Endothelial cell (in vitro differentiated cells): ENCODE measurements around the gene FAM174B. TPM values are rescaled to one million over a fixed set of nuclear protein-coding genes. Genes with fewer than 3 reads are reported as not detected.

ENCODE experiments used
- DNase-seq: peaks from one replicate; pipeline ENCODE4 v3.0.0; 2021; ENCODE audit warnings: low spot score
- H3K27ac Mint-ChIP-seq: one replicate; pipeline ENCODE4 v1.8.0; 2021; ENCODE audit warnings: mixed read lengths, inconsistent platforms; ENCODE audit not compliant: unreplicated experiment
- H3K27me3 Mint-ChIP-seq: one replicate; pipeline ENCODE4 v1.8.0; 2021; ENCODE audit warnings: mild to moderate bottlenecking, moderate library complexity, mixed read lengths, inconsistent platforms; ENCODE audit not compliant: unreplicated experiment
- H3K36me3 Mint-ChIP-seq: one replicate; pipeline ENCODE4 v1.8.0; 2021; ENCODE audit warnings: mild to moderate bottlenecking, low read depth, mixed read lengths, inconsistent platforms; ENCODE audit not compliant: unreplicated experiment
- H3K4me1 Mint-ChIP-seq: one replicate; pipeline ENCODE4 v1.8.0; 2021; ENCODE audit warnings: mild to moderate bottlenecking, mixed read lengths, inconsistent platforms; ENCODE audit not compliant: unreplicated experiment
- H3K4me3 Mint-ChIP-seq: one replicate; pipeline ENCODE4 v1.8.0; 2021; ENCODE audit warnings: mild to moderate bottlenecking, mixed read lengths, inconsistent platforms; ENCODE audit not compliant: unreplicated experiment
- H3K9me3 Mint-ChIP-seq: one replicate; pipeline ENCODE4 v1.8.0; 2021; ENCODE audit warnings: mixed read lengths, inconsistent platforms; ENCODE audit not compliant: unreplicated experiment
- CTCF ChIP-seq: fragments of 200-600 bp; sonication (generic); IDR thresholded peaks from one replicate; pipeline ENCODE4 v1.5.0; 2021; ENCODE audit warnings: antibody characterized with exemption; ENCODE audit not compliant: unreplicated experiment
- total RNA-seq: library from RNA; stranded (reverse); fragmentation: NEBNext Ultra II Directional; extraction: Animal tissue kit (Norgen Biotek cat#: 25700); gene quantifications from one replicate; pipeline ENCODE4 v1.2.1, GENCODE V29; 2021; ENCODE audit not compliant: unreplicated experiment

The FAM174B gene
- total RNA-seq, 1 donor from 2014 or later: 163 TPM

GRCh38 chr15:92677999-92678398, 22.4 kb upstream of the FAM174B start:
- Mint-ChIP-seq H3K27me3 (no peaks in the 10 kb centered on the region), H3K4me3 (no peak overlapping the region), H3K27ac (no peak overlapping the region), H3K4me1 (peaks cover 14% of the 10 kb centered on the region), H3K36me3 (no peaks in the 10 kb centered on the region), H3K9me3 (no peaks in the 10 kb centered on the region)
- no peak for DNase-seq
- no peak for TF ChIP-seq CTCF

- peaks cover 8% of the 10 kb centered on the region for H3K4me1 Mint-ChIP-seq
- no peaks in the 10 kb centered on the region for H3K27me3 Mint-ChIP-seq
- no peak overlapping the region for H3K27ac Mint-ChIP-seq
- TF ChIP-seq CTCF: no peak
- no peaks in the 10 kb centered on the region for H3K9me3 Mint-ChIP-seq
- H3K4me3 Mint-ChIP-seq: no peak overlapping the region
- no peaks in the 10 kb centered on the region for H3K36me3 Mint-ChIP-seq
- DNase-seq: no peak
Measured at GRCh38 chr15:92676561-92676960, 21.0 kb upstream of the FAM174B start.

- Mint-ChIP-seq H3K4me3 (no peak overlapping the region), H3K36me3 (no peaks in the 10 kb centered on the region), H3K27ac (no peak overlapping the region), H3K27me3 (no peaks in the 10 kb centered on the region), H3K9me3 (no peaks in the 10 kb centered on the region), H3K4me1 (peaks cover 11% of the 10 kb centered on the region)
- DNase-seq: no peak
- TF ChIP-seq CTCF: no peak
Measured at GRCh38 chr15:92675485-92675884, 19.9 kb upstream of the FAM174B start.

GRCh38 chr15:92674347-92674746, 18.8 kb upstream of the FAM174B start:
- Mint-ChIP-seq H3K27ac (no peak overlapping the region), H3K36me3 (no peaks in the 10 kb centered on the region), H3K4me1 (peaks cover 7% of the 10 kb centered on the region), H3K9me3 (no peaks in the 10 kb centered on the region), H3K27me3 (no peaks in the 10 kb centered on the region), H3K4me3 (no peak overlapping the region)
- no peak for TF ChIP-seq CTCF
- no peak for DNase-seq

- Mint-ChIP-seq H3K36me3 (peaks cover 3% of the 10 kb centered on the region), H3K4me1 (peaks cover 21% of the 10 kb centered on the region), H3K9me3 (no peaks in the 10 kb centered on the region), H3K27me3 (peaks cover 3% of the 10 kb centered on the region), H3K27ac (no peak overlapping the region), H3K4me3 (no peak overlapping the region)
- no peak for TF ChIP-seq CTCF
- no peak for DNase-seq
Measured at GRCh38 chr15:92672102-92672501, 16.5 kb upstream of the FAM174B start.
